Thymus (tissue), 11 donors: ENCODE data around the gene MAP3K15. TPM values are rescaled to one million over a fixed set of nuclear protein-coding genes. Genes with fewer than 3 reads are reported as not detected.

Experiments used
- DNase-seq, 9 donors: peaks; one replicate each; pipeline ENCODE4 v3.0.0-alpha.2; 2013; ENCODE audit warnings: low spot score in 9 of 9, low read depth in 6 of 9, missing footprints in 1 of 9
- H3K27ac ChIP-seq, 2 donors: one replicate each; pipeline ENCODE4 v1.5.1; 2013; ENCODE audit warnings: control low read depth in 1 of 2, low read depth in 1 of 2, low read length in 1 of 2, mild to moderate bottlenecking in 1 of 2, moderate library complexity in 1 of 2
- H3K27me3 ChIP-seq, 2 donors: one replicate each; pipeline ENCODE4 v1.5.1; 2013; ENCODE audit warnings: low read length in 1 of 2; ENCODE audit not compliant: control insufficient read depth in 2 of 2, insufficient read depth in 1 of 2
- H3K36me3 ChIP-seq, 2 donors: one replicate each; pipeline ENCODE4 v1.5.1; 2013; ENCODE audit warnings: low read length in 1 of 2, mild to moderate bottlenecking in 1 of 2, moderate library complexity in 1 of 2; ENCODE audit not compliant: control insufficient read depth in 2 of 2, insufficient read depth in 2 of 2
- H3K4me1 ChIP-seq, 2 donors: one replicate each; pipeline ENCODE4 v1.5.1; 2013; ENCODE audit warnings: low read length in 2 of 2; ENCODE audit not compliant: control insufficient read depth in 2 of 2, insufficient read depth in 2 of 2
- H3K4me3 ChIP-seq, 2 donors: one replicate each; pipeline ENCODE4 v1.5.1; 2013; ENCODE audit warnings: low read length in 2 of 2, control low read depth in 1 of 2, mild to moderate bottlenecking in 1 of 2
- H3K9me3 ChIP-seq, 2 donors: one replicate each; pipeline ENCODE4 v1.5.1; 2013; ENCODE audit warnings: low read length in 1 of 2, mild to moderate bottlenecking in 1 of 2; ENCODE audit not compliant: control insufficient read depth in 2 of 2, insufficient read depth in 1 of 2
- WGBS: extraction: QIAGEN DNeasy Blood & Tissue Kit; methylation state at CpG from one replicate; pipeline ENCODE4 v1.1.7; 2013; 5-methylcytosine and 5-hydroxymethylcytosine counted together
- polyA plus RNA-seq: library from polyadenylated mRNA; stranded (reverse); fragments of 200-250 nt; gene quantifications from one replicate; pipeline ENCODE4 v1.2.3, GENCODE V29; 2013
- total RNA-seq: library from RNA; stranded (reverse); fragments of 120-200 nt; gene quantifications from one replicate; pipeline ENCODE4 v1.2.4, GENCODE V29; 2013
- donor health status: healthy.

Gene MAP3K15
- total and polyA plus RNA-seq, 2 donors = 0.14 to 0.52 TPM

- Histone ChIP-seq H3K4me3 (no peak overlapping the region), H3K27ac (no peak overlapping the region), H3K9me3 (no peaks in the 10 kb centered on the region), H3K36me3 (no peaks in the 10 kb centered on the region), H3K4me1 (peaks cover 0 to 4% of the 10 kb centered on the region in 2 donors), H3K27me3 (peaks cover 0 to 6% of the 10 kb centered on the region in 2 donors)
- 45% methylated on average over 23 of the region's 23 CpGs for WGBS
- DNase-seq = no peak
Observed at GRCh38 chrX:19373351-19373891, 141.9 kb downstream of the MAP3K15 start.

- Histone ChIP-seq H3K36me3 (no peaks in the 10 kb centered on the region), H3K27me3 (peaks cover 0 to 6% of the 10 kb centered on the region in 2 donors), H3K27ac (no peak overlapping the region), H3K4me1 (peaks cover 0 to 4% of the 10 kb centered on the region in 2 donors), H3K9me3 (no peaks in the 10 kb centered on the region), H3K4me3 (peak overlapping the region; percentile 43 to 52)
- WGBS = under 1% methylated on average over 20 of the region's 20 CpGs
- peak in 3 of 9 donors; percentile 2 to 23 (median 4) for DNase-seq
Observed at GRCh38 chrX:19372547-19373331, 142.6 kb downstream of the MAP3K15 start.

GRCh38 chrX:19372170-19372546, 143.2 kb downstream of the MAP3K15 start:
- no peak overlapping the region for H3K27ac ChIP-seq
- H3K27me3 ChIP-seq = peaks cover 0 to 6% of the 10 kb centered on the region in 2 donors
- peaks cover 0 to 4% of the 10 kb centered on the region in 2 donors for H3K4me1 ChIP-seq
- H3K4me3 ChIP-seq = peak overlapping the region; percentile 43 to 52
- peak in 8 of 9 donors; percentile 26 to 72 (median 37) for DNase-seq
- H3K36me3 ChIP-seq = no peaks in the 10 kb centered on the region
- no peaks in the 10 kb centered on the region for H3K9me3 ChIP-seq
- WGBS = 2% methylated on average over 9 of the region's 9 CpGs

- WGBS = 96% methylated on average over 5 of the region's 5 CpGs
- no peak for DNase-seq
- peaks cover 0 to 6% of the 10 kb centered on the region in 2 donors for H3K27me3 ChIP-seq
- H3K27ac ChIP-seq = no peak overlapping the region
- no peak overlapping the region for H3K4me3 ChIP-seq
- no peaks in the 10 kb centered on the region for H3K9me3 ChIP-seq
- H3K36me3 ChIP-seq = no peaks in the 10 kb centered on the region
- H3K4me1 ChIP-seq = peaks cover 0 to 4% of the 10 kb centered on the region in 2 donors
Observed at GRCh38 chrX:19370061-19370460, 145.2 kb downstream of the MAP3K15 start.

- Histone ChIP-seq H3K9me3 (no peaks in the 10 kb centered on the region), H3K36me3 (no peaks in the 10 kb centered on the region), H3K27me3 (peaks cover 0 to 4% of the 10 kb centered on the region in 2 donors), H3K4me1 (peaks cover 0 to 4% of the 10 kb centered on the region in 2 donors), H3K4me3 (no peak overlapping the region), H3K27ac (no peak overlapping the region)
- WGBS = 99% methylated on average over 6 of the region's 6 CpGs
- no peak for DNase-seq
Observed at GRCh38 chrX:19368576-19368975, 146.7 kb downstream of the MAP3K15 start.

GRCh38 chrX:19361701-19362100, 153.6 kb downstream of the MAP3K15 start:
- H3K27me3 ChIP-seq = no peaks in the 10 kb centered on the region
- DNase-seq = no peak
- H3K36me3 ChIP-seq = peaks cover 35% of the 10 kb centered on the region in 2 donors
- no peaks in the 10 kb centered on the region for H3K4me1 ChIP-seq
- WGBS = 94% methylated on average over 4 of the region's 4 CpGs
- no peak overlapping the region for H3K27ac ChIP-seq
- no peaks in the 10 kb centered on the region for H3K9me3 ChIP-seq
- H3K4me3 ChIP-seq = no peak overlapping the region

- H3K27ac ChIP-seq = no peak overlapping the region
- peaks cover 38 to 42% of the 10 kb centered on the region in 2 donors for H3K36me3 ChIP-seq
- no peak overlapping the region for H3K4me3 ChIP-seq
- H3K4me1 ChIP-seq = no peaks in the 10 kb centered on the region
- no peaks in the 10 kb centered on the region for H3K9me3 ChIP-seq
- DNase-seq = no peak
- no peaks in the 10 kb centered on the region for H3K27me3 ChIP-seq
- 97% methylated on average over 6 of the region's 6 CpGs for WGBS
Observed at GRCh38 chrX:19360903-19361302, 154.4 kb downstream of the MAP3K15 start.

- 93% methylated on average over 7 of the region's 7 CpGs for WGBS
- Histone ChIP-seq H3K27ac (no peak overlapping the region), H3K9me3 (no peaks in the 10 kb centered on the region), H3K36me3 (peaks cover 49 to 53% of the 10 kb centered on the region in 2 donors), H3K4me1 (no peaks in the 10 kb centered on the region), H3K4me3 (no peak overlapping the region), H3K27me3 (no peaks in the 10 kb centered on the region)
- no peak for DNase-seq
Observed at GRCh38 chrX:19358521-19358920, 156.8 kb downstream of the MAP3K15 start.

GRCh38 chrX:19354625-19355024, 160.7 kb downstream of the MAP3K15 start:
- Histone ChIP-seq H3K36me3 (peaks cover 50 to 58% of the 10 kb centered on the region in 2 donors), H3K27ac (no peak overlapping the region), H3K4me1 (no peaks in the 10 kb centered on the region), H3K9me3 (no peaks in the 10 kb centered on the region), H3K27me3 (no peaks in the 10 kb centered on the region), H3K4me3 (no peak overlapping the region)
- DNase-seq = no peak
- 97% methylated on average over 6 of the region's 6 CpGs for WGBS
